Right lobe of liver (tissue), 6 donors: Measurements from ENCODE around the gene WNT1. TPM values are rescaled to one million over a fixed set of nuclear protein-coding genes. Genes with fewer than 3 reads are reported as not detected.
A peak's percentile ranks its signal among the peaks of the same experiment; 100 is the strongest.

Experiments used
- ATAC-seq, 4 donors: fragments of 200-7000 bp; cut with Tn5 transposase; one replicate each; pipeline ENCODE4 v1.9.1; 2020; ENCODE audit warnings: mild to moderate bottlenecking in 4 of 4, moderate library complexity in 4 of 4
- DNase-seq, 3 donors: peaks; one replicate each; pipeline ENCODE4 v3.0.0-alpha.2; 2020
- H3K27ac ChIP-seq, 3 donors: fragments of 200-600 bp; one replicate each; pipeline ENCODE4 v1.8.0; 2022
- H3K27me3 ChIP-seq, 2 donors: fragments of 200-600 bp; one replicate each; pipeline ENCODE4 v1.8.0; 2022
- H3K36me3 ChIP-seq, 4 donors: fragments of 200-600 bp; sonication (generic) in 1 of 4; one replicate each; pipeline versions ENCODE4 v1.5.1 to v1.8.0; 2017 to 2022; ENCODE audit warnings: control low read depth in 1 of 4
- H3K4me1 ChIP-seq, 4 donors: fragments of 200-600 bp; sonication (generic) in 1 of 4; one replicate each; pipeline versions ENCODE4 v1.5.1 to v1.8.0; 2017 to 2022; ENCODE audit warnings: control low read depth in 1 of 4
- H3K4me3 ChIP-seq, 3 donors: fragments of 200-600 bp; one replicate each; pipeline ENCODE4 v1.8.0; 2022
- H3K9me3 ChIP-seq, 4 donors: fragments of 200-600 bp; sonication (generic) in 1 of 4; one replicate each; pipeline versions ENCODE4 v1.5.1 to v1.8.0; 2017 to 2022; ENCODE audit warnings: control low read depth in 1 of 4
- POLR2A ChIP-seq: fragments of 450-650 bp; IDR thresholded peaks from one replicate; pipeline ENCODE4 v1.6.1; 2017; ENCODE audit warnings: antibody characterized with exemption, mild to moderate bottlenecking
- WGBS: methylation state at CpG from one replicate; pipeline ENCODE4 v1.1.6; 2018; ENCODE audit warnings: low coverage, low lambda C conversion rate; ENCODE audit not compliant: insufficient coverage; ENCODE audit errors: missing lambda C conversion rate; 5-methylcytosine and 5-hydroxymethylcytosine counted together
- intact Hi-C, 2 donors: fragments of 100-400 bp; cut with DNase I; formaldehyde crosslinking; loops; one replicate each; pipeline versions ENCODE4 v1.11.2 to v1.14.1; 2022
- total RNA-seq, 6 experiments: library from RNA; depleted of rRNA in 2 of 6; stranded (reverse); fragments of >200 nt in 2 of 6; fragmentation: NEBNext Ultra II Directional in 3 of 6; extraction: Animal tissue kit (Norgen Biotek cat#: 25700) in 3 of 6; gene quantifications; one replicate each; pipeline versions ENCODE4 v1.1.0 to v1.2.4, GENCODE V29; 2016 to 2023
- TF ChIP-seq, protein P1 (sequence below), 4 donors: fragments of 200-600 bp in 3 of 4; fragments of 450-650 bp in 1 of 4; IDR thresholded peaks; one replicate each; pipeline versions ENCODE4 v1.5.1 to v1.8.0; 2016 to 2022; ENCODE audit warnings: antibody characterized with exemption in 4 of 4, mild to moderate bottlenecking in 2 of 4
- donor health status: DM: no; HTN: yes; CAD: no.
- donor health status: DM: no; HTN: no; CAD: no.
- donor health status: DM: no; HTN: no; CAD: no.
- donor health status: DM: no; HTN: yes; CAD: no.
- donor health status: DM: no; HTN: yes; CAD: no.

WNT1 gene
- total RNA-seq, 6 experiments from 2014 or later: not detected

DNA sequence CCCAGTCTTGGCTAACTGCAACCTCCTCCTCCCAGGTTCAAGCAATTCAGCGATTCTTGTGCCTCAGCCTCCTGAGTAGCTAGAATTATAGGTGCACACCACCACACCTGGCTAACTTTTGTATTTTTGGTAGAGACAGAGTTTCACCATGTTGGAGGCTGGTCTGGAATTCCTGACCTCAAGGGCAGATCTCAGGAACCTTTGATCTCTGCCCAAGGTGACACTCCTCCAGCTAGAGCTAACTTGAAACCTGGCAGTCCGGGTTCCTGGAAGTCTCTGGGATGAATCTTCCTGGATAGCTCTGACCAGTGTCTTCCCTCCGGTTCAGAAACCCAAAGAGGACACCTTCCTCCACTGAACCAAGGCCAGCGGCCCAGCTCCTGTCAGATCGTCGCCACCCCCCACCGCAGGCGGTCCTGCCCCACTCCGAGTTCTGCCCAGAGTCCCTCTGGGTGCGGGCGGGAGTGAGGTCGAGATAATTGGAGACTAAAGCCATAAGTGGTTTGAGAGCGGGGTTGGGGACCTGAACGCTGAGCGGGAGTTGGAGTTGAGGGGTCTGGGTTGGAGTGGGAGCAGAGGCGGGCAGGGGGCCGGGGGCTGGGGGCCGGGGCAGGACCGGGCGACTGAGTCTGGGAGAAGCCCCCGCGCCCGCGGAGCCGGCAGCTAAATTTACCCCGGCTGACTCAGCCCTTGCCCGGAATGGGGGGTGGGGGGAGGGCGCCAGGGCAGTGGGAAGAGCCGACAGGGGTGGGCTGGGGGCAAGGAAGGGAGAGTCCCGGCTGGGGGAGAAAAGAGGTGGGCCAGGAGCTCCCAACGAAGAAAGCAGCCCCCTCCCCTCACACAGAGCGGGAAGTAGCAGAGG is 16.3 kb downstream of the WNT1 start:
- Histone ChIP-seq H3K4me3 (no peak overlapping the region), H3K36me3 (no peaks in the 10 kb centered on the region), H3K4me1 (peaks cover 0 to 30% (median 4%) of the 10 kb centered on the region in 4 donors), H3K27ac (no peak overlapping the region), H3K27me3 (peaks cover 0 to 3% of the 10 kb centered on the region in 2 donors), H3K9me3 (no peaks in the 10 kb centered on the region)
- DNase-seq (no peak), ATAC-seq (no peak)
- intact Hi-C loops: no loop called here
- no peak for TF ChIP-seq POLR2A
- TF ChIP-seq, protein P1, sequence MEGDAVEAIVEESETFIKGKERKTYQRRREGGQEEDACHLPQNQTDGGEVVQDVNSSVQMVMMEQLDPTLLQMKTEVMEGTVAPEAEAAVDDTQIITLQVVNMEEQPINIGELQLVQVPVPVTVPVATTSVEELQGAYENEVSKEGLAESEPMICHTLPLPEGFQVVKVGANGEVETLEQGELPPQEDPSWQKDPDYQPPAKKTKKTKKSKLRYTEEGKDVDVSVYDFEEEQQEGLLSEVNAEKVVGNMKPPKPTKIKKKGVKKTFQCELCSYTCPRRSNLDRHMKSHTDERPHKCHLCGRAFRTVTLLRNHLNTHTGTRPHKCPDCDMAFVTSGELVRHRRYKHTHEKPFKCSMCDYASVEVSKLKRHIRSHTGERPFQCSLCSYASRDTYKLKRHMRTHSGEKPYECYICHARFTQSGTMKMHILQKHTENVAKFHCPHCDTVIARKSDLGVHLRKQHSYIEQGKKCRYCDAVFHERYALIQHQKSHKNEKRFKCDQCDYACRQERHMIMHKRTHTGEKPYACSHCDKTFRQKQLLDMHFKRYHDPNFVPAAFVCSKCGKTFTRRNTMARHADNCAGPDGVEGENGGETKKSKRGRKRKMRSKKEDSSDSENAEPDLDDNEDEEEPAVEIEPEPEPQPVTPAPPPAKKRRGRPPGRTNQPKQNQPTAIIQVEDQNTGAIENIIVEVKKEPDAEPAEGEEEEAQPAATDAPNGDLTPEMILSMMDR (IDR thresholded peaks at IDR 0.05): no peak
- WGBS: 5% methylated on average over 7 of the region's 32 CpGs

DNA sequence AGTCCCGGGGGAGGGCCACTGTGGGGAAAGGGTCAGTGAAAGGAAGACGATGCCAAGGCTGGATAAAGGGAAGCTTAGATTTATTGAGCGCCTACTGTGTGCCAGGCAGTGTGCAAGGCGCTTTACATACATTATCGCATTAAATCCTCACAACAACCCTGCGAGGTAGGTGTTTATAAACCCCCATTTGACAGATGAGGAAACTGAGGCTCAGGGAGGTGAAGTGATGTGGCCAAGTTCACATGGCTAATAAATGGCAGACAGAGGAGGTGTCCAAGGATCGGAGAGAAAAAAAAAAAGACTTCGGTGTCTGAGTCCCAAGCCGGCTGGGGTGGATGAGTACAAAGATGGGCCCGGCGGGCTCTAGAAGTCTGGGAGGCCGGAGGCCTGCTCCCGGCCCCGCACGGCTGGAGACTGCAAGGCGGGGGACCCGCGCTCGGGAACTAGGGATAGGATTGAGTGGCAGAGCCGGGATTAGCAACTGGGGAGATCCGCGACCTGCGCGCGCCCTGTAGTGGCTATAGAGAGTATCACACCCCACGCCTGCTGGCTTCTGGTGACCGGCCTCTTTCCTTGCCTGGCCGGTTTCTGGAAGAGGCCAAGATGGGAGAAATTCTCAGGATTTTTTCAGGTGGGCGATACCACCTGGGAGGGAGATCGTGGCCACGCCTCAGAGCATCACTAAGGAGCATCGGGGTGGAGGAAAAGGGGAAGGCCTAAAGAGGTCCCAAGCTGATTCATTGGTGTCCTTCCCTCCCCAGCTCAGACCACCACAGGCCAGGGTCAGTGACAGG is 17.2 kb downstream of the WNT1 start:
- TF ChIP-seq, protein P1 (IDR thresholded peaks at IDR 0.05): peak; percentile 76 to 90 (median 84)
- TF ChIP-seq POLR2A: no peak
- Histone ChIP-seq H3K27me3 (peaks cover 0 to 3% of the 10 kb centered on the region in 2 donors), H3K36me3 (no peaks in the 10 kb centered on the region), H3K4me1 (peaks cover 0 to 37% (median 4%) of the 10 kb centered on the region in 4 donors), H3K27ac (no peak overlapping the region), H3K9me3 (no peaks in the 10 kb centered on the region), H3K4me3 (peak overlapping the region in 1 of 3 donors; percentile 37)
- intact Hi-C loops: no loop called here
- DNase-seq (peak; percentile 77 to 84 (median 82)), ATAC-seq (peak; percentile 85 to 89 (median 87))
- 11% methylated on average over 15 of the region's 32 CpGs for WGBS

DNA sequence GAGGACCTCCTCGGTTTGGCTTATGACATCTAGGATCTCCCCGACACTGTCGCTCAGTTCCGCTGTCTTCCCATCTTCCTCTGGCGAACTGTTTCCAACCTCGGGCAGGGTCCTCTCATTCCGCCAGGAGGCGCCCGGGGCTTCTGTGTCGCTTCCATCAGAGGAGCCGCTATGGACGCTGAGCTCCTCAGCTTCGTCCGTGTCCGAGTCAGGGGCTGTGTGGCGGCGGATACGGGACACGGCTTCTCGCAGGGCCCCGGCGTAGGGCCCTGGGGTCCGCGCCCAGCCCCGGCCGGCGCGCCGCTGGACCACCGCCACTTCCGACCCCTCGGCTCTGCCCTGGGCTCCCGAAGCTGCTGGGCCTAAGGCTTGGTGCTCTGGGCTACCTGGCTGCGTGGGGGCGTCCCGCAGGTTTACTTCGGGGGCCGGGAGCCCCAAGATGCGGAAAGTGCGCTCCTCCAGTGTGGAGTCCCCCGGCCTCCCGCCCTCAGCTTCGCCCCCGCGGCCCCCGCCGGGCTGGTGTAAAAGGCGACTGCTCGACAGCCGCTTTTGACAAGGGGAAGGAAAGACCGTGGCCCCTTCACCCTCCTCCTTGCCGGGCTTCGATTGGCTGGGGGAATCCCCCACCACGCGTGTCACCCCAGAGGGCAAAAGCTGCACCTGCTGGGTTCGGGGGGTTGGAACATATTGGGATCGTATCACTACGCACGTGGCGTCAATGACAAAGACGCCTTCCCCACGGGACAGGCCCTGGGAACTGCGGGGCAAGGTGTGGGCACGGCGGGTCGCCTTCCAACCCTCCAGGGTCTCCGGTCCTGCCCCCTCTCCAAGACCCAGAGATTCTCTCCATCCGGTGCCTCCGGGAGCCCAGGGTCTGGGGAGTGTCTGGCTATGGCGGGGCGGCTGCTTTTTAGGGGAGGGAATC is 18.9 kb downstream of the WNT1 start:
- Histone ChIP-seq H3K4me3 (peak overlapping the region; percentile 35 to 47 (median 35)), H3K27ac (no peak overlapping the region), H3K36me3 (no peaks in the 10 kb centered on the region), H3K4me1 (peaks cover 0 to 37% (median 4%) of the 10 kb centered on the region in 4 donors), H3K9me3 (no peaks in the 10 kb centered on the region), H3K27me3 (peaks cover 0 to 3% of the 10 kb centered on the region in 2 donors)
- intact Hi-C loops: no loop called here
- WGBS: 9% methylated on average over 11 of the region's 71 CpGs
- DNase-seq (peak; percentile 79 to 84 (median 82)), ATAC-seq (peak; percentile 74 to 81 (median 78))
- TF ChIP-seq POLR2A: no peak
- TF ChIP-seq, protein P1 (IDR thresholded peaks at IDR 0.05): peak; percentile 47 to 81 (median 70)
